WTC11 (cell line): ENCODE measurements around the gene CAMSAP1. TPM values are rescaled to one million over a fixed set of nuclear protein-coding genes. Genes with fewer than 3 reads are reported as not detected.

Source experiments
- ATAC-seq: fragments of 200-7000 bp; cut with Tn5 transposase; 2 replicates; pipeline ENCODE4 v1.10.0; 2021; ENCODE audit warnings: mild to moderate bottlenecking, moderate library complexity
- CTCF ChIA-PET: fragments of 300-600 bp; sonication (Branson Sonifier 250); formaldehyde crosslinking; loops from one replicate; lab custom pipeline; 2021; ENCODE audit warnings: antibody characterized with exemption; lab: Charles Lee
- POLR2A ChIA-PET: fragments of 350-600 bp; sonication (Branson Sonifier 250); formaldehyde crosslinking; loops from one replicate; lab custom pipeline; 2021; ENCODE audit warnings: antibody characterized with exemption; lab: Charles Lee
- DNase-seq: peaks from one replicate; pipeline ENCODE4 v3.0.0; 2021; ENCODE audit warnings: low spot score
- H3K27ac Mint-ChIP-seq: 2 replicates; pipeline ENCODE4 v1.8.0; 2021; ENCODE audit warnings: mixed read lengths
- H3K27me3 Mint-ChIP-seq: 2 replicates; pipeline ENCODE4 v1.8.0; 2021; ENCODE audit warnings: low read depth, mild to moderate bottlenecking, moderate library complexity, mixed read lengths
- H3K36me3 Mint-ChIP-seq: 2 replicates; pipeline ENCODE4 v1.8.0; 2021; ENCODE audit warnings: mixed read lengths
- H3K4me1 Mint-ChIP-seq: 2 replicates; pipeline ENCODE4 v1.8.0; 2022; ENCODE audit warnings: mixed read lengths
- H3K4me3 Mint-ChIP-seq: 2 replicates; pipeline ENCODE4 v1.8.0; 2021; ENCODE audit warnings: mild to moderate bottlenecking, moderate library complexity, mixed read lengths
- H3K9me3 Mint-ChIP-seq: 2 replicates; pipeline ENCODE4 v1.8.0; 2021; ENCODE audit warnings: mixed read lengths
- AFF4 ChIP-seq: sonication (generic); formaldehyde crosslinking; IDR thresholded peaks from 2 replicates; pipeline ENCODE4 v1.8.1; 2023; ENCODE audit warnings: mild to moderate bottlenecking, missing genetic modification reagents, borderline replicate concordance
- AR ChIP-seq: fragments of 250-450 bp; sonication (Bioruptor Pico); IDR thresholded peaks from 2 replicates; pipeline ENCODE4 v1.9.0; 2021; ENCODE audit warnings: mild to moderate bottlenecking
- ATF6 ChIP-seq: sonication (generic); formaldehyde crosslinking; IDR thresholded peaks from 2 replicates; pipeline ENCODE4 v1.8.1; 2023; ENCODE audit warnings: mild to moderate bottlenecking, missing genetic modification reagents
- CDX4 ChIP-seq: fragments of 250-450 bp; sonication (Bioruptor Pico); IDR thresholded peaks from 2 replicates; pipeline ENCODE4 v1.9.0; 2021; ENCODE audit warnings: moderate library complexity, mild to moderate bottlenecking, inconsistent platforms, borderline replicate concordance
- ELF4 ChIP-seq: sonication (generic); formaldehyde crosslinking; IDR thresholded peaks from 2 replicates; pipeline ENCODE4 v1.8.1; 2022; ENCODE audit warnings: low read depth, mild to moderate bottlenecking, moderate library complexity, missing genetic modification reagents
- EMX1 ChIP-seq: fragments of 250-450 bp; sonication (Bioruptor Pico); IDR thresholded peaks from 2 replicates; pipeline ENCODE4 v1.8.0; 2021; ENCODE audit warnings: mild to moderate bottlenecking
- ERG ChIP-seq: fragments of 250-450 bp; sonication (Bioruptor Pico); IDR thresholded peaks from 2 replicates; pipeline ENCODE4 v1.8.0; 2021; ENCODE audit warnings: mild to moderate bottlenecking
- FOXJ3 ChIP-seq: sonication (generic); formaldehyde crosslinking; IDR thresholded peaks from 2 replicates; pipeline ENCODE4 v1.9.0; 2021; ENCODE audit warnings: missing genetic modification reagents, mild to moderate bottlenecking, borderline replicate concordance
- FOXK1 ChIP-seq: sonication (generic); formaldehyde crosslinking; IDR thresholded peaks from 2 replicates; pipeline ENCODE4 v1.8.0; 2022; ENCODE audit warnings: mild to moderate bottlenecking, moderate library complexity, missing genetic modification reagents
- GABPB1 ChIP-seq: sonication (generic); formaldehyde crosslinking; IDR thresholded peaks from 2 replicates; pipeline ENCODE4 v1.8.1; 2023; ENCODE audit warnings: mild to moderate bottlenecking, missing genetic modification reagents
- MXD4 ChIP-seq: fragments of 250-450 bp; sonication (Bioruptor Pico); IDR thresholded peaks from 2 replicates; pipeline ENCODE4 v1.8.0; 2021; ENCODE audit warnings: mild to moderate bottlenecking, moderate library complexity, borderline replicate concordance
- MYBL2 ChIP-seq: sonication (generic); formaldehyde crosslinking; IDR thresholded peaks from 2 replicates; pipeline ENCODE4 v1.8.1; 2023; ENCODE audit warnings: mild to moderate bottlenecking, moderate library complexity, missing genetic modification reagents
- RELA ChIP-seq: sonication (generic); formaldehyde crosslinking; IDR thresholded peaks from 2 replicates; pipeline ENCODE4 v1.8.1; 2022; ENCODE audit warnings: missing genetic modification reagents, mild to moderate bottlenecking, borderline replicate concordance
- SMAD4 ChIP-seq: sonication (generic); formaldehyde crosslinking; IDR thresholded peaks from 2 replicates; pipeline ENCODE4 v1.8.0; 2022; ENCODE audit warnings: mild to moderate bottlenecking, missing genetic modification reagents
- TCF7 ChIP-seq: sonication (generic); formaldehyde crosslinking; IDR thresholded peaks from 2 replicates; pipeline ENCODE4 v1.8.0; 2022; ENCODE audit warnings: mild to moderate bottlenecking, low read depth, missing genetic modification reagents, moderate library complexity
- TEAD4 ChIP-seq: sonication (generic); formaldehyde crosslinking; IDR thresholded peaks from 2 replicates; pipeline ENCODE4 v1.8.0; 2022; ENCODE audit warnings: mild to moderate bottlenecking, missing genetic modification reagents
- TP53 ChIP-seq: sonication (generic); formaldehyde crosslinking; IDR thresholded peaks from 2 replicates; pipeline ENCODE4 v1.8.1; 2023; ENCODE audit warnings: mild to moderate bottlenecking, missing genetic modification reagents
- ZNF232 ChIP-seq: sonication (generic); formaldehyde crosslinking; IDR thresholded peaks from 2 replicates; pipeline ENCODE4 v1.8.0; 2022; ENCODE audit warnings: mild to moderate bottlenecking, missing genetic modification reagents
- ZNF416 ChIP-seq: fragments of 250-450 bp; sonication (Bioruptor Pico); IDR thresholded peaks from 2 replicates; pipeline ENCODE4 v1.9.0; 2021; ENCODE audit warnings: mild to moderate bottlenecking, inconsistent platforms
- total RNA-seq: library from RNA; stranded (reverse); gene quantifications from 3 replicates; pipeline ENCODE4 v1.2.3, GENCODE V29; 2021

CAMSAP1 gene
- total RNA-seq, 1 experiment from 2014 or later: 40.5 TPM

GRCh38 chr9:135880438-135880837 is 26.9 kb downstream of the CAMSAP1 start:
- H3K27ac Mint-ChIP-seq: no peak overlapping the region
- no peaks in the 10 kb centered on the region for H3K9me3 Mint-ChIP-seq
- H3K36me3 Mint-ChIP-seq: peaks cover 11% of the 10 kb centered on the region
- TF ChIP-seq ZNF416 (CRISPR knock-in tag) (no peak), ZNF232 (CRISPR knock-in tag) (no peak), RELA (CRISPR knock-in tag) (no peak), FOXK1 (CRISPR knock-in tag) (no peak), MXD4 (CRISPR knock-in tag) (no peak), CDX4 (CRISPR knock-in tag) (no peak), TP53 (CRISPR knock-in tag) (no peak), SMAD4 (CRISPR knock-in tag) (no peak), TCF7 (no peak), GABPB1 (CRISPR knock-in tag) (no peak), AR (no peak), ELF4 (CRISPR knock-in tag) (no peak), FOXJ3 (no peak), AFF4 (CRISPR knock-in tag) (no peak), EMX1 (CRISPR knock-in tag) (no peak), TEAD4 (CRISPR knock-in tag) (no peak), ATF6 (CRISPR knock-in tag) (no peak), MYBL2 (CRISPR knock-in tag) (no peak), ERG (CRISPR knock-in tag) (no peak)
- H3K27me3 Mint-ChIP-seq: no peaks in the 10 kb centered on the region
- no peak overlapping the region for H3K4me3 Mint-ChIP-seq
- ChIA-PET POLR2A (interaction anchor here (0.5 kb wide), 1 partner anchor 11 kb away, joined by 4 read pairs; no protein-coding TSS in a partner anchor), CTCF (no interaction called here)
- H3K4me1 Mint-ChIP-seq: peaks cover 57% of the 10 kb centered on the region
- ATAC-seq (peak; percentile 23; the same call in 1 of the 2 replicates), DNase-seq (no peak)
